ENCODE data around the gene BBOF1.

Gene BBOF1

DNA sequence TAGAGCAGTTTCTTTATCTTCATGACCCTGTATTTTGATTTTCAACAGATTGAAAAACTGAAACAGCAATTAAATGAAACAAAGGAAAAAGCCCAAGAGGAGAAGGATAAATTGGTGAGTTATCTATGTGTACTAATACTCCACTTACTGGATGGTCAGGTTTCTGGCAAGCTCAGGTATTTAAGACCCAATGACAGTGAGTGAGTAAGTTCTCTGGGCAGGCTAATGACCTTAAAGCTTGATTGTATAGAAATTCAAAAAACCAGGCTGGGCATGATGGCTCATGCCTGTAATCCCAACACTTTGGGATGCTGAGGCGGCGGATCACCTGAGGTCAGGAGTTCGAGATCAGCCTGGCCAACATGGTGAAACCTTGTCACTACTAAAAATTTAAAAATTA lies 10.0 kb downstream of the BBOF1 start:
- no peak for DNase-seq (ENCODE audit: low read depth, low spot score)

DNA sequence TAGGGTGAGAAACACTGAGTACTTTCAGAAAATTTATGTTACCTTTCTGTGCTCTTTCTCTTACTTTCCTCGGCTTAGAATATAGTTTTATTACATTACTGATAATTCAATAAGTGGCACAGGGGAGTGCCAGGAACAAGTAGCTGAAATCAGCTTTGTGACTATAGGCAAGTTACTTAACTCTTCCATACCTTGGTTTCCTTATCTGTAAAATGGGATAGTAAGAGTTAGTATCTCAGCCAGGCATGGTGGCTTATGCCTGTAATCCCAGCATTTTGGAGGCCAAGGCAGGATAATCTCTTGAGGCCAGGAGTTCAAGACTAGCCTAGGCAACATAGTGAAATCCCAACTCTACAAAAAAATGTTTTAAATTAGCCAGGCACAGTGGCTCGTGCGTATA lies 15.4 kb downstream of the BBOF1 start:
- DNase-seq (ENCODE audit: low read depth, low spot score), result no peak

DNA sequence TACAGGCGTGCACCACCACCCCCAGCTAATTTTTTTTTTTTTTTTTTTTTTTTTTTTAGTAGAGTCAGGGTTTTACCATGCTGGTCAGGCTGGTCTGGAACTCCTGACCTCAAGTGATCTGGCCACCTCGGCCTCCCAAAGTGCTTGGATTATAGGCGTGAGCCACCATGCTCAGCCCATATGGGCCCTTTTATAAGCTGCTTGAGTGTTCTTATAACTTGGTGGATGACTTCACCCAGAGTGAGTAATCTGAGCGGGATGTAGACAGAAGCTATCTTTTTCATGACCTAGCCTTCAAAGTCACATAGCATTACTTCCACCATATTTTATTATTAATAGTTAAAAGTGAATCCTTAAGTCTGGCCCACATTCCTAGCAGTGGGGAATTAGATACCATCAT lies 16.4 kb downstream of the BBOF1 start:
- no peak for DNase-seq (ENCODE audit: low read depth, low spot score)

DNA sequence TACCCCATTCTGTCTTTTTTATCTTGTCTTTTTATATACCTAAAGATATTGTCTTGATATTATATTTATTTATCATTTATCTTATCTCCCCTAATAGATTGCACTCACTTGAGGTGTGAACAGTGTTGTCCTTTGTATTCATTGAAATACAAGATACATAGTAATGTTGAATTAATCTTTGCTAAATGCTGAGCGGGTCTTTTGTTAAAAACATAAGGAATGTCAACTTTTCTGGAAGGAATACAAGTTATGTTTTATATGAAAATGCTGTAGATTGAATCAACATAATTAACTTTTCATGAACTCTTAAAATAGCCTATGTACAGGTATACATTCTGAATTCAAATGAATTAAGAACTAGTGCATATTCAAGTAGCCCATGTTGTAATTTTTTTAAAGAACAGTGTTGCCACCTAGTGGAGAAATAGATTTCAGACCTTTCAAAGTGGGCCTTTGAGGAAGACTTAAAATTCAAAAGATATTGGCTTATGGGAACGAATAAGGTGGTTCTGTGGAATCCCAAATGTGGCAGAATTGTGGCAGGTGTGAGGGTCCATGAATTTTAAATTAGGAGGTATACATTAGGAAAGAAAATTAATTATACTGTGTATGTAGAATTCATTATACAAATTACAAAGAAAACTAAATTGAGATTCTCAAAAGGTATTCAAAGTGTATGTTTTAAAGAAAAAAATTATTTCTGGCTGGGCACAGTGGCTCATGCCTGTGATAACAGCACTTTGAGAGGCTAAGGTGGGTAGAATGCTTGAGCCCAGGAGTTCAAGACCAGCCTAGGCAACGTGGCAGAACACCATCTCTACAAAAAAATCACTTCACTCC lies 19.1 kb downstream of the BBOF1 start:
- DNase-seq (ENCODE audit: low read depth, low spot score), result peak; percentile 33

DNA sequence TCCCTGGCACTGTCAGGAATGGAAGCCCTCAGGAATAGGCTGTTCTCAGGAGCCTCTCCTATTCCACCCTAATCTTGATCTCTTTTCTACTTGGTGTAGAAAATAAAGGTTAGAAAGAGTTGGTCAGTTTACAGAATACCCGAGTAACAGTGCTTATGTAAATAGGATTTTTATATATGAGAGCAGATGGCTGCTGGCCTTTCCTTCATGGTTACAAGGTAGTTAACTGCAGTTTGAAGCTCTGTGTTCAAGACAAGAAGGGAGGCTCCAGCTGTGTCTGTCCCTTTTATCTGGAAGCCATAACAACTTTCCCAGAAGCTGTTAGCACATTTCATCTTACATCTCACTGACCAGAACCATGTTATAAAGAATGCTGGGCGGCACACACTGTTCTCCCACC lies 23.1 kb downstream of the BBOF1 start:
- no peak for DNase-seq (ENCODE audit: low read depth, low spot score)

DNA sequence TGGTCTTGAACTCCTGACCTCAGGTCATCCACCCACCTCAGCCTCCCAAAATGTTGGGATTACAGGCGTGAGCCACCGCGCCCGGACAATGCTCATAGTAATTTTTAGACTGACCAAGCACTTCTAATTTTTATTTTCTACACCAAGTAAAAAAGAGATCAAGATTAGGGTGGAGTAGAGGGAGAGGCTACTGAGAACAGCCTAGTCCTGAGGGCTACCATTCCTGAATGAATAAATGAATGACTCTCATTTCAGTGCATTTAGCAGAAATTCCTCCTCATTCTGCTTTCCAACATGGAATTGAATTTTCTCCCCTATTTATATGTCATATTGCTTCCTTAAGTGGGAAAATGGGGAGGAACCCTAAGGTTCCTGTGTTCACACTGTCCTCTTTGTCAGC lies 26.4 kb downstream of the BBOF1 start:
- DNase-seq (ENCODE audit: low read depth, low spot score), result no peak

DNA sequence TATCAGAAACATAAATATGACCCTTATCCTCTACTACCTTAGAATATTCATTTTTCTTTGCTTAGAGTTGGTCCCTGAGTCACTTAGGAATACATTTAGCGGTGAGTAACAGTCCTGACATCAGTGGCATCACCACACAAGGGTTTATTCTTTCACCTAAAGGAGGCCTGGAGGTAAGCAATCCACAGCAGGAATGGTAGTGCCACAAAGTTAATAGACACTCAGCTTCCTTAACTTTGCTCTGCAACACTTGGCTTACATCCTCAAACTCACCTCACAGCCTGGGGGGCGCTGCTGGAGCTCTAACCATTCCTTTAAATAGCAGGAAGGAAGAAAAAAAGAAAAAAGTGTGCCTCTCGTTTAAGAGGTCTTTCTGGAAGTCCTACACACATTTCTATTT lies 29.1 kb downstream of the BBOF1 start:
- DNase-seq (ENCODE audit: low read depth, low spot score), result no peak

DNA sequence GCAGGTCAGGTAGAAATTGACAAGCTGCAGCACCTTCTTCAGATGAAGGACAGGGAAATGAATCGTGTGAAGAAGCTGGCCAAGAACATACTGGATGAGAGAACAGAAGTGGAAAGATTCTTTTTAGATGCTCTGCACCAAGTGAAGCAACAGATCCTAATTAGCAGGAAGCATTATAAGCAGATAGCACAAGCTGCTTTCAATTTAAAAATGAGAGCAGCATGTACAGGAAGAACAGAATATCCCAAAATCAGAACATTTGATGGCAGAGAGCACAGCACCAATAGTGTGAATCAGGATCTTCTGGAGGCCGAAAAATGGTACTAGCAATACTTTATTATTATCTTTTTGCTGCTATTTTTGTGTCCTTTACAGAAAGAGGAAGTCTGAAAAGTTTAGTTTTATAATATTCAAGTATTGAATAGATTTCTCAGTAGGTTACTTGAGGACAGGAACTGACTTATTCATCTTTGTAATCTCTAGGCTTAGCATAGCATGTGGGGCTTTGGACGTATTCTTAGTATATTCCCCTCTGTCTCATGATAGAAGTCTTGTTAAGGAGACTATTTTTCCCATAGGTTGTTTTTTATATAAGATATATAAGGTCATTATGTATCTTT lies 30.8 kb downstream of the BBOF1 start:
- DNase-seq (ENCODE audit: low read depth, low spot score), result no peak

DNA sequence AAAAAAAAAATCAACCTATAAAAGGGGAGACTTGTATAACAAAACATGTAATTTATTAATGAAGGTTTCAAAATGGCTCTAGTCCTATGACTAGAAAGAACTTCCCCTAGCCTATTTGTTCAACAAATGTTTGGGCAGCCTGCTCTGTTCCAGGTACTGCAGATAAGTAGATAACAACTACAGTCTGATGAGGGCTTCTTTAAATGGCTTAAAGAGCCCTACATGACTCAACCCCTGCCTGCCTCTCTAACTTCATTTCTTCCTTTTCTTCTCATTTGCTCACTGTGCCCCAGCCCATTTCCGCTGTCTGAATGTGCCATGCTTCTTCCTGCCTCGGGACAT lies 43.6 kb downstream of the BBOF1 start:
- DNase-seq (ENCODE audit: low read depth, low spot score), result no peak

DNA sequence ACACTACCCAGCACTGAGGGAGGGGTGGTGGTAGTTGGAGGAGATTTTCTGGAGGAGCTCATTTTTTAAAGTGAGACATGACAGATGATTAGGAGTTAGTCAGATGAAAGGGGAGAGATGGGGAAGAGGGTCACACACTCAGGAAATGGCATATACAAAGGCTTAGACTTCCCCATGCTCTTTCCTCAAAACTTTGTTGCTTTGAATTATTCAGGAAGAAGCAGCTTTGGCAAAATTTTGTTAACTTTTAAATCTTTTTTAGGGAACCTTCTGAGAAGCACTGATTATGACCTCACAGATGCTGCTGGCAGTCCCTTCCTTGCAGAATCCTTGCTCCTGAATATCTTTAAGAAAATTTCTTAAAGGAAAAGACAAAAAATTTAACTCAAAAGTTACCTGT lies 45.3 kb downstream of the BBOF1 start:
- no peak for DNase-seq (ENCODE audit: low read depth, low spot score)

DNA sequence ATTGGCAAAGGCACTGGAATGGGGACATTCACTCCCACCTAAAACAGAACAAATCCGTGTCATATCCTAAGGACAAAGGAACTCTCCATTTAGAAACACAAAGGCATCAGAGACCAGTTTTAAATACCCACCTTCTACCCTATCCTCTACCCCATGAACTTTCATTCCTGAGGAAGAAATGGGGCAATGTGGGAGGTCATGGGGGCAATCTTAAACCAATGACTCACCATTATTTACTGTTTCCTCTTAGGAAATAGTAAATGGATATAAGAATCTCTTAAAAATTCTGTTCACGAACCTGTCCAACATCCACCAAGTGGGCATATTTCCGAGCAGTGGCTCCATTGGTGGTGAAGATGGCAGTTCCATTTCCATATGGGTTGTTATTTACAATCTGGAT lies 45.7 kb downstream of the BBOF1 start:
- DNase-seq (ENCODE audit: low read depth, low spot score), result no peak

DNA sequence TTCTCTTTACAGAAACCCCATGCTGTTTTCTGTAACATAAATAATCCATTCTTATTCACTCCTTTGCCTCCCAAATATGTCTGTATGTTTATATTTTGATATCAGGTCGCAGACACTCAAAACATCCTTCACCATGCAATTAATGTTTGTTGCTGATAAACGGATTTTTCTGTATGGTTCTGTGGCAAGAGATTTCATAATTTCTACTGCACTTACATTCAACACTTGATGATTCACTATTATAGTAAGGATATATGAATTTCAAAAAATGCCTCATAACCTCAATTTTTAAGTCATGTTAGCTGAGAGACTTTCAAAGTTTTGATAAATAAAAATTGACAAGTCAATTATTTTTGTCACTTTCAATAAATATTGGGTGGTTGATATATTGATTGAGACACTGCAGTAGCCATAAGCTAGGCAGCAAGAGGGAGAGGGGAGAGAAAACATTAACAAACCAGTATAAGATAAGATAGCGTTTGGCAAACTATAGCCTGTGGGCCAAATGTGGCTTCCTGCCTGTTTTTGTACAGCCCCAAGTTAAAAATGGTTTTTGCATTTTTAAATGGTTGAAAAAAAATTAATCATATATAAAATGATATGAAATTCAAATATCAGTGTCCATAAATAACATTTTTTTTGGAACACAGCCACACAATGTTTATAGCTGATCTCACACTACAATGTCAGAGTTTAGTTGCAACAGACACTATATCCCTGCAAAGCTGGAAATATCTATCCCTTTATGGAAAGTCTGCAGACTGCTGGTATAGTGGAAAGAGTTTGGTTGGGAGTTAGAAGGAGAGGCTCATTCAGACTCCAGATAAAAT lies 46.8 kb downstream of the BBOF1 start:
- DNase-seq (ENCODE audit: low read depth, low spot score), result no peak

DNA sequence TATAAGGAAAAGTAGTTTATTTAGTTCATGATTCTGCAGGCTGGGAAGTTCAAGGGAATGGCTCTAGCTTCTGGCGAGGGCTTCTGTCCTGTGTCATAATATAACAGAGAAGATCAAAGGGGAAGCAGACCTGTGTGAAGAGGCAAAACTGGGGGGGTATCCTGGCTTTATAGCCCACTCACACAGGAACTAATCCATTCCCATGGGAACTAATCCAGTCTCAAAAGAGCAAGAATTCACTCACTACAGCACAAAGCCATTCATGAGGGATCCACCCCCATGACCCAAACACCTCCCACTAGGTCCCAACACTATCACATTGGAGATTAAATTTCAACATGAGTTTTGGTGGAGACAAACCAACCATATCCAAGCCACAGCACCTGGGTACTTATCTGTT lies 58.3 kb downstream of the BBOF1 start:
- DNase-seq (ENCODE audit: low read depth, low spot score), result no peak

DNA sequence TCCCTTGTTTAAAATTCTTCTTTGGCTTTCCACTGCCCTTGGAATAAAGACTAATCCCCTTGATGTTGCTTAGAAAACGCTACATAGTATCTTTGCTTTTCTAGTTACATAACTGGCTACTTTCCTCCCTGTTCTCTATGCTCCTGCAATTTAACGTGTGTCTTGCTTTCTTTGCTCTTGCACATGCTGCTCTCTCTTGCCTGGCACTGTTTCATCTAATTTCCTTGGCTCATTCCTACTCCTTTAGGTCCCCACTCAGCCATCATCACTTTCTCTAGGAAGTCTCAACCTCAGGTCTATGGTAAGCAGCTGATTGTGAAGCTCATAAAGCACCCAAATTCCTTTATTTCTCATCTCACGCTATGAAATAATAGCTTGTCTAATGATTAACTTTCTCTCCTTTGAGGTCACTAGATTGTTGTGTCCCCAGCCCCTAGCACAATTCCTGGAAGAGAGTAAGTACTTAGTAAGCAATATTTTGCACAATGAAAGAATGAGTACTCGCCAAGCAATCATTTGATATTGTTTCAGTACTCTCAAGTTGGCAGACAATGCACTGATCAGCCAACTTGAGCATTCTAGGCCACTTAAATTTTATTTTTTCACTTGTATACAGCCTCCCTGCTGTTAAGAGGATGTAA lies 61.8 kb downstream of the BBOF1 start:
- DNase-seq (ENCODE audit: low read depth, low spot score), result no peak

DNA sequence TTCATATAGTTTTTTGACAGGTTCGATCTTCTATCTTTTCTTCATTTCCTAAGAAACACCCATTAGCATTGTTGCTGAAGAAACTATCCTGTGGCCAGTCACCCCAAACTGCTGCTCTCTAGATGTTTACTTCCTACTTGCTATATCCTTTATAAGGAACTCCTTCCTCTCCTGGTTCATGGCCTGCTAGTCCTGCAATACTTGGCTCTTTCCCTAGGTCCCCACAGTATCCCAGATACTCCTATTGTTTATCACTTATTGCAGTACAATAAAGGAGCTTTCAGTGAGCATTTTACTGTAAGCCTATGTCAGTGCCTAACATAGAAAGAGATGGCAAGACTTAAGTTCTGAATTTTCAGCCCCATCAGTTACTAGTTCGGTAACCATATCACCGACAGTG lies 62.3 kb downstream of the BBOF1 start:
- DNase-seq (ENCODE audit: low read depth, low spot score), result no peak

DNA sequence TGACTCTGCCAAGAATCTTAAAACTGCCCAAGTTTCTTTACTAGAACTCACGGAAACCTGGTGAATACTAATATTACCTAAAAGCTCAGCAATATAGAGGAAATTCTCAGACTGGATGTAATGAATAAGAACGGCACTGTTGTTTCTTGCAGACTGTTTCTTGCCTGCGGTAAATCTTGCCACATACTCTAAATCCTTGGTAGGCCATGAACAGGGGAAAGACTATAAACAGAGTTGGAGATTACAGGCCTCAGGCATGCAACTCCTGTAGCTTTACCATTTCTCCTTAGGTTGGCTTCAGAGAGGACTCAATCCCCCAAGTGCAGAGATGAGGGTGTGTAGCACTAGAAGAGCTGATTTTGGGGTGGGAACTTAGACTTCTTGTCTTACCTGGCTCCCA lies 64.0 kb downstream of the BBOF1 start:
- no peak for DNase-seq (ENCODE audit: low read depth, low spot score)

DNA sequence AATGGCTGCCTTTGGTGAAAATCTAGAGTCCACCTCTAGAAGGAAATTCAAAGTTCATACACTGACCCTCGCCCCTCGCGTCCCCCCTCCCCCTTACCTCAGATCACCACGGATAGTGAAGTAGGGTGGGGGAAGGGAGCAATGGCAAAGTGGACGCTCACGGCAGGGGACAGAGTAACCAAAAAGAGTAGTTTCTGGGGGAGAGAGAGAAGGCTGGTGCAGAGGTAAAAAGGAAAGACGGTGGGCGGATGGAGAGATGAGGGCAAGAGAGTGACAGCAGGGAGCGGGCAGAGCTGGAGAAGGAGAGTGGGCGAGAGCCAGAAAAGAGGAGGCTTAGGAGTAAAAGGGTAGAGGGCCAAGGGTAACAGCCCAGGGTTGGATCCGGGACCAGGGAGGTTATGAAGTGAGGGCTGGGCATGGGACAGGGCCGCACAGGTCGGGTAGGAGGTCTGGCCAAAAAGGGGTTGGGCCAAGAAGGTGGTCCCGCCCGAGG lies 64.7 kb downstream of the BBOF1 start:
- no peak for DNase-seq (ENCODE audit: low read depth, low spot score)

DNA sequence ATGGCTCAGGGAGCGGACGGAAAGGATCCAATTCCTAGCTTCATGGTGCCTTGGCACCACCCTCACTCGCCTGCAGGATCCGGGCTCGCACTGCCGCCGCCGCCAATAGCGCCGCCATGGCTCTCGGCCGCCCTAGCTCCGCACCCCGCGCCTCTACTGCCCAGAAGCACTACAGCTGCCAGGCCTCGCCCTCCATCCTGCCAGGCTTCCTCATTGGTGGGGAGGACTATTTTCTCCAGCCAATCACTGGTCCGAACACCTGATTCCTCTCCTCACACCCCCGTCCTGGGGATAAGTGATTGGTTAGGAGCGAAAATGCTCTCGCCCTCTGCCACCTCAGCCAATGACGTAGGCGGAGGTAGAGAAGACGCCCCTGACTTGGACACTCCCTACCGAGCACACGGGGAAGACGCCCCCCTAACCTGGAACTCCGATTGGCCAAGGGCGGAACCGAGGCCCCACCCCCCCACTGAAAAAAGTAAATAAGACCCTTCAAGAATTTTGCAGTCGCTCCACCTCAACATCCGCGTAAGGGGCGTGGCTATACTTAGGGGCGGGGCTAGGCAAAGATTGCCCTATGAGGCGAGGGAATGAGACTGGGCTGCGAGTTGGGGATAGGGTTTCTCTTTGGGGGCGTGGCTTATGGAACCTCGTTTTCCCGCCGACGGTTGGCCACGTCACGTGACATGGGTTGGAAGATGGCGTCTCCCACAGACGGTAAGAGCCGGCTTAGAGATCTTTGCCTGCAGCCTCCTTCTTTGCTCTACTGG lies 65.3 kb downstream of the BBOF1 start, which contains the start of the genes ALDH6A1 and LIN52:
ALDH6A1 (minus strand) TSS at position 177 of the 770 bp plus-strand sequence; CDS start at position 118, 59 bp downstream.
LIN52 (plus strand) TSS at position 680 of the 770 bp plus-strand sequence; CDS start at position 699, 19 bp downstream.
- peak; percentile 100 for DNase-seq (ENCODE audit: low read depth, low spot score)

DNA sequence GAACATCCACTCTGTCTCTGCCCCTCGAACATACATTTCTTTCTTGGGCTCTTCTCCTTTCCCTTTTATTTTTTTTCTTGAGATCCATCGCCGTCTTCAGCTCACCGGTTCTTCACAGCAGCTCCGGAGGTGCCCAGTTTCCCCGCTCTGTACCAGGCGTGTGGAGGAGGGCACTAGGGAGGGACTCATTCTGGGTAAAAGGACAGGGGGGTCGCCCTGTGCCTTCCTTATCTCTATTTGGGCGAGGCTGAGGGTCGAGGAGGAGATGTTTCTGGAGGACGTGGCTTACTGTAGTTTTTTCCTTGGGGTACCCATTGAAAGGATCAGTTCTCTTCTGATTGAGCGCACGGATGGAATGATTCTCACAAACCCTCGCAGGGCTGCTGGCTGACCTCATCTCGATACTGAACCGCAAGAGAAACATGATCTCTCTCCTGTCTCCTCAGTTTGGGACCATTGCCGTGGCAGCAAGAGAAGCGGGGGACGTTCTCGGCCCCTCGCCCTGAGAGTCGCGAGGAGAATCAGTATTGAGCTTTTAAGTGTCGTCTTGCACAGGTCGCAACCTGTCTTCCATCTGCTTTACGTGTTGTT lies 66.0 kb downstream of the BBOF1 start:
- no peak for DNase-seq (ENCODE audit: low read depth, low spot score)

DNA sequence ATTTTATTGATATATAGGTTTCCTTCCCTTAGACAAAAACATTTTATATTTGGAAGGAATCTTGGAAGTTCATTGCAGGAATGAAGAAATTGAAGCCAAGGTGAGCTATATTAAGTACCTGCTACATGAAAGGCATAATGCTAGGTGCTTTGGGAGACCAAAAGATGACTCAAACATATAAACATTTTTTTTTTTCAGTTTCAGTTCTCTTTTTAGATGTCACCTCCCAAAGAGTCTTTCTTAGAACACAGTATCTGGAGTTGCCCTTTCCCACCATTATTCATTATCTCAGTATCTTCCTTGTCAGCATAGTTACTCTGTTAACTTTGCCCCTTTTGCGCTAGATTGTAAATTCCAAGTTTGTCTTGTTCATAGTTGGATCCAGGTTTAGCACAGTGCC lies 66.7 kb downstream of the BBOF1 start:
- no peak for DNase-seq (ENCODE audit: low read depth, low spot score)
